NCI-H82 treated with DMSO at 0.1 percent for 48 hours (cell line): Measurements from ENCODE around the gene PTPN22.

Experiments used
- DNase-seq: peaks from one replicate; lab custom pipeline; 2025; ENCODE audit not compliant: unreplicated experiment; lab: John Stamatoyannopoulos, UW

PTPN22 gene

DNA sequence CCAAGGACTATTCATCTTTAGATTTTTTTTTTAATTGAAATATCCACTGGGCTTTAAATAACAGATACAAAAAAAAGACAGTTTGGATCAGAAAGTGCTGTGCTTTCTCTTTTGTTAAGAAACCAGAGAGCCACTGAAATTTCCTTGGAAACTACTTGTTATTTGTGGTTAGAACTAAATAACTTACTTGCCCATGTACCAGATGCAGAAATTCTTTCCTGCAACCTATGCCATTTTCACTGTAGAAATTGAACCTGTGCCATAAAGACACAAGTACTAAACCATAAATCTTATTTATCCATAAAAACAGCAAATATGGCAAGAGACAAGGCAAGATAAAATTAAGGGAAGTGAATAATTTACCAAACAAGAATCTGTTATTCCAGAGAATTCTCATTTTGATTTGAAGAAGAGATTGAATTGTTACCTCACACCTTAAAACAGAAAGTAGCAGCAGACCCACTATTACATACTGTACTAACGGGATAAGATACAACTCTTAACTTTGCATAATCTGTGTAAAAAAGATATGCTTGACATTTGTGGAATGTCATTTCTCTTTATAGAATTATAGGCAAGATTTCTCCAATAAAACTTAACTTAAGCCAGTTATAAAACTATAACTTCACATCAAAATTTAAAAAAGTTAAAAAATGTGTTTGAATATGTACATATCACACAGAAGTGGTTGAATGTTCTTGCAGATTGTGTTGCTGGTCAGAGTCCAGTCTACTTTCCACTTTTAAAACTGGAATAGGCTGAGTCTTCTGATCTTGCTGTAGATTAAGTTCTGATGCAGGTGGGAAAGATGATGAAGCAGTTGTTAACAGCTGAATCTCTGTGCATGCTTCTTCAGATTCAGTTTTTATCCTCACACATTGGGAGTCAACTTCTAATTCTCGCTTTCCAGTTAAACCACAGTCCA is 105.9 kb downstream of the PTPN22 start:
- no peak for DNase-seq
